SU-DHL-6 (cell line): Measurements from ENCODE around the gene HAAO.

Experiments
- EZH2phosphoT487 ChIP-seq: fragments of 200-600 bp; sonication (generic), shearing (Covaris generic); conservative IDR thresholded peaks from 2 replicates; pipeline ENCODE4 v1.6.1; 2018; ENCODE audit warnings: mild to moderate bottlenecking, antibody characterized with exemption, low read length, moderate library complexity, mixed read lengths
- TF ChIP-seq, protein P1 (sequence below): fragments of 200-600 bp; sonication (generic); IDR thresholded peaks from one replicate; pipeline ENCODE4 v1.5.1; 2017; ENCODE audit warnings: antibody characterized with exemption, mild to moderate bottlenecking, low read length, moderate library complexity; ENCODE audit not compliant: insufficient read depth, poor library complexity, severe bottlenecking

DNA sequence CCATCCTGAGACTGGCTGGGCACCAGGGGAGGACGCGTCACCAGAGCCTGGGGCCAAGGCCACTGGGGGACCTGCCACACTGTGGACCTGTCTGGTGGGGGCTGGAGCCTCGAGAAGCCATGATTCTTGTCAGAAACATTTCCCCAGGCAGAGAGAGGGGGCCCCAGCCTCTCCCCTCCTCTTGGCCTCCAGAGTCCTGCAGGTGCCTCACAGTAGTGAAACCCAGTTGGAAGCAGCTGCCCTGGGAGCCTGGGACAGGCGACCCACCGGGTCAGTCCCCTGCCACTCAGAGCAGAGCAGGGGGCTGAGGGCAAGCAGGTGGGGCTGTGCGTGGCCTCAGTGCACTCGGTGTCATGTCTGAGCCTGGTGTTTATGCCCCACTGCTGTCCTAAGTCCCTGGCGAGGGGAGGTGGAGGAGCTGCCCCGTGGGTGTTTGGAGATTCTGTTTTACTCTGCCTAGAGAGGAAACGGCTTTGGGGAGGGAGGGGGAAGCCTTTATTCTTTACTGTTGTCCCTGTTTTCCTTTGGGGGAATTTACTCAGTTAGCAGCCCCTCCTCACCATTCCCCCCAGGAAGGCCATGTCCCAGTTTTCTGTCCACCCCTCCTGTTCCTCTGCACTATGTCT is 36.1 kb downstream of the HAAO start:
- TF ChIP-seq, protein P1, sequence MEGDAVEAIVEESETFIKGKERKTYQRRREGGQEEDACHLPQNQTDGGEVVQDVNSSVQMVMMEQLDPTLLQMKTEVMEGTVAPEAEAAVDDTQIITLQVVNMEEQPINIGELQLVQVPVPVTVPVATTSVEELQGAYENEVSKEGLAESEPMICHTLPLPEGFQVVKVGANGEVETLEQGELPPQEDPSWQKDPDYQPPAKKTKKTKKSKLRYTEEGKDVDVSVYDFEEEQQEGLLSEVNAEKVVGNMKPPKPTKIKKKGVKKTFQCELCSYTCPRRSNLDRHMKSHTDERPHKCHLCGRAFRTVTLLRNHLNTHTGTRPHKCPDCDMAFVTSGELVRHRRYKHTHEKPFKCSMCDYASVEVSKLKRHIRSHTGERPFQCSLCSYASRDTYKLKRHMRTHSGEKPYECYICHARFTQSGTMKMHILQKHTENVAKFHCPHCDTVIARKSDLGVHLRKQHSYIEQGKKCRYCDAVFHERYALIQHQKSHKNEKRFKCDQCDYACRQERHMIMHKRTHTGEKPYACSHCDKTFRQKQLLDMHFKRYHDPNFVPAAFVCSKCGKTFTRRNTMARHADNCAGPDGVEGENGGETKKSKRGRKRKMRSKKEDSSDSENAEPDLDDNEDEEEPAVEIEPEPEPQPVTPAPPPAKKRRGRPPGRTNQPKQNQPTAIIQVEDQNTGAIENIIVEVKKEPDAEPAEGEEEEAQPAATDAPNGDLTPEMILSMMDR, result no peak
- no peak for TF ChIP-seq EZH2phosphoT487
